NCI-H526 treated with DMSO at 0.1 percent for 48 hours (cell line): ENCODE data around the gene HBG1.

Source experiments
- DNase-seq: peaks from one replicate; lab custom pipeline; 2025; lab: John Stamatoyannopoulos, UW

Gene HBG1

DNA sequence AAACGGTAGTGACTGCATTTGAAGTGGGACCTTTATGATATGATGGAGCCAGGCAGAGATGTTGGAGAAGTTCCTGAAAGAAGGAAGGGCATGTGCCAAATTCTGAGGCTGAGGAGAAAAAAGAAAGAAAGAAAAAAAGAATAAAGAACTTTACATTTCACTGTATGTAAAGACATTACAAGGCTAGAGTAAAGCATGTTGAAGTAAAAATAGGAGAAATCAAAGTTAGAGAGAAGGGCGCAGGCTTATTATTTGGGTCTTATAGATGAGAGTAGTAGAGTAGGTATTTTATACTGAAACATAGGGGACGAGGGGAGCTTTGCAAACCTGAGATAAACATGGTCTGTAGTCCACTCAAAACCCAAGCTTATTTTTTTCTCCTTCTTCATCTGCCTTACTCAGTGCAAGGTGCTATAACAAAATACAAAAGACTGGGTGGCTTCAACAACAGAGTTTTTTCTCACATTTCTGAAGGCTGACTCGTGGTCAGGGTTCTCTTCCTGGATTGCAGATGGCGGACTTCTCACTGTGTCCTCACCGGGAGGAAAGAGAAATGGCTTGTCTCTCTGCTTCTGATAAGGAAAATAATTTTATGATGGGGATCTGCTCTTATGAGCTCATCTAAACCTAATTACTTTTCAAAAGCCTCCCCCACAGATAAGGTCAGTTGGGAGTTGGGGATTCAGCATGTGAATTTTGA, 2.7 kb downstream of the HBG1 start:
- DNase-seq = no peak

DNA sequence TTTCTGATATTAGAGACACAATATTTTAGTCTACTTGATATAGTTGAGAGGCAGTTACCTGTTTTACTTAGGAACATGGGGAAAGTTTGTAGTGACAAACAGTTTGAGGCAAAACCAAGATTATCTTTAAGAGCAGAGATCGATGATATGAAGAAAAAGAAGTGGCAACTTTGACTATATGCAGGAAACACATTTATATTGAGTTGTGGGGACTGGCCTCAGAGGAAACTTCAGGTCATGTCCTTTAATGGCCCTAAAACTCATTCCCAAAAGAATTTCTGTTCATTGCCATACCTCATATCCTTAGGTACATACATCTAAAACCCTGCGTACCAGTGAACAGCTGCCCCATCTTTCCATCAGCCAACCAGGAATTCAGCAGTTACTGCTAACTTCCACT, 4.5 kb downstream of the HBG1 start:
- no peak for DNase-seq

DNA sequence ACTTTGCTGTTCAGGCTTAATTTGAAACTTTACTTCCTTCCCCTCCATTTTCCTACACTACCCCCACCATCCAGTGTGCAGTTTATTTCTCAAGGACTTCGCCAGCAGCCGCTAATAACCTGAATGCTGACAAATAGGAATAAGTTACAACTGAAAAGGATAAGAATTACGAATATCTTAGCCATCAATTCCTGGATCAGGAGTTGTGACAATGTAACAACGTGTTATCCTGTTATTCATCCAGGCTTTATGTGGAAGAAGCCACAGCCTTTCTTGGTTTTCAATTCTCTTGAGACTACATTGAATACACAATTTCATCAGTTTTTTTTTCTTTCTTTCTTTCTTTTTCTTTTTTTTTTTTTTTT, 5.9 kb downstream of the HBG1 start:
- DNase-seq = no peak

DNA sequence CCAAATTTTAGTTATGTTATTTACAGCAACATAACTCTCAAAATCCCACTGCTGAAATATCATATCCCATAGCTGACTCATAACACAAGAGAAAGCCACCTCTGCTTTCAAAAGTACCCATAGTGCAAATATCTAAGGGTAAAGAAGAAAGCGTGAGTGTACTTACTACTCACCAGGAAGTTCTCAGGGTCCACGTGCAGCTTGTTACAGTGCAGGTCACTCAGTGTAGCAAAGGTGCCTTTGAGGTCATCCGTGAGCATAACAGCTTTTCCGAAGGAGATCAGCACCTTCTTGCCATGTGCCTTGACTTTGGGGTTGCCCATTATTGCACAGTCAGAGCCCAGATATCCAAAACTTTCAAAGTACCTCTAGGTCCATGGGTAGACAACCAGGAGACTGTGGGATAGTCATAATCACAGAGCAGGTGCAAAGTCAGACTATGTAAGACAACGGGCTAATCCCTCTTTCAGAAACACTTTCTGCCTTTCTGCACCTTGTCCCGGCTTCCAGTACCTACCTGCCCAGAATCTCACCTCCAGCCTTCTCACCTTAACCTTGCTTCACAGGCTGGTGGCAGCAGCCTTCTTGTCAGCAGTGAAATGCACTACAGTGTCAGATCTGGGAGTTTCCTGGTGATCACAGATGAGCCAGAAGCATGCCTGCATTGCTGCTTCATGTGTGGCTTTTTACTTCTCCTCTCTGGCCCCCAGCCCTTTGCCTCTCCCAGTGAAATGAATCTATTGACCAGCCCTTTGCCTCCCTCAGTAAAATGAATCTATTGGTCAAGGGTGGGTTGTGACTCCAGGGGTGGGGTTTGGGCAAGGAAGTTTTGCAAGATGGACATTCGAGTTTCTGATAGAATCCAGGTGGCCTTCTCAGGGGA, 6.5 kb downstream of the HBG1 start:
- DNase-seq = no peak

GRCh38 chr11:5242208-5242607, 7.4 kb downstream of the HBG1 start:
- no peak for DNase-seq

DNA sequence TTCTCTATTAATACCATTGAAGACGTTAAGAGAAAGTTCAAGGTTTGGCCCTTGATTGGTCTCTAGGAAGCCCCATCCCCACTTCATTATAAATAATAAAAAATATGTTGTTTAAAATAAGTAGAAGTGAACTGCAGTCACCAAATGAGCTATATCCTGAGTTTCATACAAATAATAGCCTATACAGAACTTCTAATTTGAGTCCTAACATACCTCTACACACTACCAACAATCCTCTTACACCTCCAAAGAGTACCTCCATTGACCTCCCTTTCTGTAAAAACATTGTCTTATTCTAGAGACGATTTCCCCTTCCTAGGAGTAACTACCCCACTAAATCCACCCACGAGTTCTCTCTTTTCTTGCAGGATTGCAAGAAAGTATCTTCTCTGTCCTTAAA, 8.2 kb downstream of the HBG1 start:
- DNase-seq = no peak

- no peak for DNase-seq
Measured at GRCh38 chr11:5240458-5240857, 9.2 kb downstream of the HBG1 start.

- no peak for DNase-seq
Measured at GRCh38 chr11:5240056-5240455, 9.6 kb downstream of the HBG1 start.

- no peak for DNase-seq
Measured at GRCh38 chr11:5239046-5239445, 10.6 kb downstream of the HBG1 start.

GRCh38 chr11:5238486-5238885, 11.2 kb downstream of the HBG1 start:
- DNase-seq = no peak

DNA sequence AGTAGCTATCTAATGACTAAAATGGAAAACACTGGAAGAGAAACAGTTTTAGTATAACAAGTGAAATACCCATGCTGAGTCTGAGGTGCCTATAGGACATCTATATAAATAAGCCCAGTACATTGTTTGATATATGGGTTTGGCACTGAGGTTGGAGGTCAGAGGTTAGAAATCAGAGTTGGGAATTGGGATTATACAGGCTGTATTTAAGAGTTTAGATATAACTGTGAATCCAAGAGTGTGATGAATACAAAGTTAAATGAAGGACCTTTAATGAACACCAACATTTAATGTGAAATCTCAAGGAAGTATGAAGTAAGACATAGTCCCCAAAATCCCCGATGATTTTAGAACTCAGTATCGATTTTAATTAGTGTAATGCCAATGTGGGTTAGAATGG, 12.2 kb downstream of the HBG1 start:
- DNase-seq = no peak

GRCh38 chr11:5235364-5236095, 14.1 kb downstream of the HBG1 start:
- DNase-seq = no peak

GRCh38 chr11:5234381-5234834, 15.2 kb downstream of the HBG1 start, which contains the start of gene HBD:
HBD (minus strand) TSS chr11:5234483; CDS start chr11:5234433, 50 bp downstream.
- no peak for DNase-seq

DNA sequence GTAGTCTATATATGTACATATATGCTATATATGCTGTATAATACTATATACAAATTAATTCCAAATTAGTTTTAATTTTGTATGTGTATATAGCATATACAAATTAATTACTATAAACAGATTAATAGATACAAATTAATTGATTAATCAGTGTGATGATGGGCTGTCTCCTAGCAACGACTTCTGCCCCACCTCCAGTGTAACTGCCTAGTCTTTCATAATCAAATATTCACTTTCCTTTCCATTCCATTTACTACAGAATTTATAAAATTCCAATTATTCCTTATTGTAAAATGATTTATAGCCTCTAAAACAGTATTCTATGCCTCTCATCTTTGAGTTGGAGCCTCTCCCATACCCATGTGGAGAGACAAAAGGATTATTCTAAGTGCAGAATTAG, 16.4 kb downstream of the HBG1 start:
- DNase-seq = no peak

GRCh38 chr11:5232821-5233220, 16.8 kb downstream of the HBG1 start:
- no peak for DNase-seq

DNA sequence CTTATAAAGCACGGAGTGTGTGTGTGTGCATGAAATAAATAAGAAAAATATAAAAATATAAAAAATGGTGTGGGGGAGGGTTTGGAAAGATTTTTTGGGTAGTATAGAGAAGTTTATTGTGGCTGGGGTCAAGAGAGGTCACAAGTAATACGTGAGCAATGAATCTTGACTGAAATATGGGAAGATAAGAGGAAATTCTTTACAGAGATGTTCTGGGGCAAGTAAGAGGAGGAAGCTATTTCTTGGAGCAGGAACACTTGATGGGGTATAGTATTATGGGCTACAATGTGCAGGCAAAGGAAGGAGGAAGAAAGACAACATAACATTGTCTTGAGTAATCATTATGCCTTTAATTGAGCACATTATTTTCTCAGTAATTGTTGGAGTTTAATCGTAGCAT, 17.5 kb downstream of the HBG1 start:
- no peak for DNase-seq

GRCh38 chr11:5231111-5231510, 18.5 kb downstream of the HBG1 start:
- DNase-seq = no peak

DNA sequence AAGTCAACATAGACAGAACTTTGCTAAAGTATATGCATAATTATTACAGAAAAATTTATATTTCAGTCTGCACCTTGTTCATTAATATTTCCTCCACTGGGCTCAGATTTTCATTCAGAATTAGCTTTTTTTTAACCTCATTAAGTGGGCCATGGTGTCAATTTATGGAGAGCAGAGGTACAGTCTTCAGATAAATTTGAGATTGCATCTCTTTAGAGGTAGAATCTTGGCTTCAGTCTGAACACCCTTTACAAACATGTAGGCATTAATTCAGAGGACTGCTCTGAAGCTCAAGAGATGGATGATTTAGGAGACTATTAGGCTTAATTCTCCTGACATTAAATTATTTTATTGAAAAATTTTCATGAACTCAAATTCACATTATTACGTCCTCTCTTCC, 19.4 kb downstream of the HBG1 start:
- no peak for DNase-seq

DNA sequence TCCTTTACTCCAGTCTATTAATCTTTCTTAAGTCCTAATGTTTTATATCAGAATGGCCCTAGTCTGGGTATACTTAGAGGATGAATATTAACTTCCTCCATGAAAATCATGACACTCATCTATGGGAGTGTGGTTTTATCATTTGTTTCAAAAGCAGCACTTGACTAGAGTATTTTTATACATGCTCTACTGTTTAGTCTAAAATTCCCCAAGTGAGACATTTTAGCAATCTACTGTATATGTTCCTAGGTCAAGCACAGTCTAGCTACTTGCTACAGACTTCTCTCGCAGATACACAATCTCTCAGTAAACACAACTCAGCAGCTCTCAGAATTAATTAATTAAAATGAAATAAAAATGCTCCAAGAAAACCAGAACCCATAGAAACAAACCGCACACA, 19.9 kb downstream of the HBG1 start:
- no peak for DNase-seq

- no peak for DNase-seq
Measured at GRCh38 chr11:5229356-5229755, 20.3 kb downstream of the HBG1 start.

DNA sequence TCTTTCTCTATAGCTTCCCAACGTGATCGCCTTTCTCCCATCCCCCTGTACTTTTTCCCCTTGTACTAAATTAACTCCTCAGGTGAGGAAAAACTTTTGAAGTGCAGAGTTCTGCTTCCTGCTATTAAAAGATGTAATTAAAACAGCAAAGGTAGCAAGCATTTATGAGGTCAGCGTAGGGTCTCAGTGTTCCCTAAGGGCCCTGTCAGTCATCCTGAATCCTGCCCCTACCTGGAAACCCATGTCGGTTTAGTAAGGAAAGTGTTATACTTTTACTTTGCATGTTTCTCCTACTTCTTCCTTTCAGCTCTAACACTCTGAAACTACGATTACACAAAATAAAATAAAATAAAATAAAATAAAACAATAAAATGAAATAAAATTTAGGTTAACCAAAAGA, 21.5 kb downstream of the HBG1 start:
- DNase-seq = no peak

- no peak for DNase-seq
Measured at GRCh38 chr11:5227681-5228080, 22.0 kb downstream of the HBG1 start.
